Stimulated activated CD4-positive, alpha-beta T cell treated with anti-CD3 and anti-CD28 coated beads, Interleukin-2, amount 100 ng/mL, for 24 hours (primary cell): ENCODE measurements around the gene HTATIP2.
"Not testable (repeated sequence)": the region's sequence is repeated elsewhere in the genome, so short reads cannot be mapped to it uniquely, and the experiment has no call there.

Source experiments
- DNase-seq, 2 donors: peaks; one replicate each; pipeline ENCODE4 v3.0.0-alpha.2; 2020

Gene HTATIP2

DNA sequence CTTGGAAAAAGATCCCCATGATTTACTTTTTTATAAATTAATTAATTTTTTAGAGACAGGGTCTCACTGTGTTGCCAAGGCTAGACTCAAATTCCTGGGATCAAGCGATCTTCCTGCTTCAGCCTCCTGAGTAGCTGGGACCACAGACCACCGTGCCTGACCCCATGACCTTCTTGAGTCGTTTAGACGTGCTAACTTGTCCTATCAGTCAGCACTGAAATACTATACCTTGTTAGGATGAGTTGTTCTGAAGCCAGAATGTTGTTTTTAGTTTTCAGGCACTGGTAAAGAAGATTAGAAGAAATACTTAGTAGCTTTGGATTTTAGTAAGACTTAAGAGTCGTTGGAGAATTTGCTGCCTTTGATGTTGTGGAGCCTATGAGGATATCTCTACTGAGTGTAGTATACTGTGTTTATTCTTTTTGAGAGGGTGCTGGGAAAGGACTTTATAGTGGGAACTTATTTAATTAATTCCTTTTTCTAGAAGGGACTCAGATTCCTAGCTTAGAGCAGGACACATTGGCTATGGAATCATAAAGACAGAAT lies 8.6 kb downstream of the HTATIP2 start:
- DNase-seq, result no peak

DNA sequence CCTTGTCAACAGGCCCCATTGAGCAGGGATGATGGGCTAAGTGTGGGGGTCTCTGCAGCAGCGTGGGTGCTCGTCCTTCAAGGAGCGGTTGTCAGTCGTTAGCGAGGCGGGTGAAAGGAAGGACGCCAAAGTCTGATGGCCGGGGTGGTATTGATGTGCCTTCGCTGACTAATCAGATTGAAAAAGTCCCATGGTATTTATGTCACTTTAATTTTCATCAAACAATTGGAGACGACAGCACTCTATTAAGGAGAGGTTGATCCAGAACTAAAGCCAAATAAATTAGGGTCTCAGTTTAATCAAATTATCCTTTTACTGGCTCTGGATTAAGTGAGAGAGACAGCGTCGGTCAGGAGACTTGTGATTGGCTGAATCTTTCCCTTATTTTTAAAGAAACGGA lies 9.6 kb downstream of the HTATIP2 start:
- no peak for DNase-seq

- no peak for DNase-seq
These were observed 10.2 kb downstream of the HTATIP2 start for GRCh38 chr11:20373568-20374209.

DNA sequence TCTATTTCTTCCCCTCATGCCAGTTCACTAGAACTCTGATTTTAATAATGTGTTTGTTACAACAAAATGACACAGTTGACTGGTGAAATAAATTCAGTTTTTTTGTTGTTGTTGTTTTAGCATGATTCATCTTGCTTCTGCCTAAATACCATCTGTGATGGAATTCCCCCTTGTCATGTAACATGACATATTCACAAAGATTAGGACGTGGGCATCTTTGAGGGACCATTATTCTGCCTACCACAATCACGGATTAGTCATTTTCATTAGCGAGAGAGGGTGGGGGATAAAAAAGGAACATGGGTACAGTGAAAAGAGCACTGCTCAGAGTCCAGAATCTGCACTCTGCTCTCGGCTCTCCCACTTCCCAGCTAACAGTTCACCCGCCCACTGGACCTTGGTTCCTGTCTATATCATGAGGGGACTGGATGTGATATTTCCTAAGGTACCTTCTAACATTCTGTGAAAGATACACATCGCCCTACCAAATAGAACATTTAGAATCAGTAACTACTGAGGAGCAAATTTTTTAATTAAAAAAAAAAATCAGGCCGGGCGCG lies 11.3 kb downstream of the HTATIP2 start:
- no peak for DNase-seq

DNA sequence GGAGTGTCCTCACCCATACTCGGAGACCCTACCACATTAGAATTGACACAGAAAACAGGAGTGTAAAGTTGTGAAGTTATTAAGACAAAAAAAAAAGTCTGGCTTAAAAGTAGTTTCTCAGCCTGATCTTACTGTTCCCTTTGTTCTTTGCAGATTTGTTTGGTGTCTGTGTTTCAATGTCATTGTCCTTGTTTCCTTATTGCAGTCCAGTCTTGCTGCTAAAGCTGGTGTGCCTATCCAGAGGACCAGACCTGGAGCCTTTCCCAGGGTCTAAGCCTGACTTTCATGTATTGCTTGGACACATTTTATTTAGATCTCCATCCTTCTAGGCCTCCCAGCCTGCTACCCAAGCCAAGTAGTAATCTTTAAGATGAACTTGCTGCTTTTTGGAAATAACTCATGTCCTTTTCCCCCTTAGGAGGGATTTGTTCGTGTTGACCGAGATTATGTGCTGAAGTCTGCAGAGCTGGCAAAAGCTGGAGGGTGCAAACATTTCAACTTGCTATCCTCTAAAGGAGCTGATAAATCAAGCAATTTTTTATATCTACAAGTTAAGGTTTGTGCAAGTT lies 12.7 kb downstream of the HTATIP2 start:
- no peak for DNase-seq

DNA sequence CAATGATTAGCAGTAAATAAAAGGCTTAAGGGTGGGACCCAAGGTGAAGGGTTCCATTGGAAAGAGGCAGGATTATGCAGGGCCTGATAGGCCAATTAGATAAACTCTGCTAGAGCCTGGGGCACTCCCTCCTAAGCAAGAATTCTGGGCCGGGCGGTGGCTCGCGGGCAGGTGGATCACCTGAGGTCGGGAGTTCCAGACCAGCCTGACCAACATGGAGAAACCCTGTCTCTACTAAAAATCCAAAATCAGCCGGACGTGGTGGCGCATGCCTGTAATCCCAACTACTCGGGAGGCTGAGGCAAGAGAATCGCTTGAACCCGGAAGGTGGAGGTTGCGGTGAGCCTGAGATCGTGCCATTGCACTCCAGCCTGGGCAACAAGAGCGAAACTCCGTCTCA lies 22.5 kb downstream of the HTATIP2 start:
- DNase-seq, result not testable (repeated sequence)

DNA sequence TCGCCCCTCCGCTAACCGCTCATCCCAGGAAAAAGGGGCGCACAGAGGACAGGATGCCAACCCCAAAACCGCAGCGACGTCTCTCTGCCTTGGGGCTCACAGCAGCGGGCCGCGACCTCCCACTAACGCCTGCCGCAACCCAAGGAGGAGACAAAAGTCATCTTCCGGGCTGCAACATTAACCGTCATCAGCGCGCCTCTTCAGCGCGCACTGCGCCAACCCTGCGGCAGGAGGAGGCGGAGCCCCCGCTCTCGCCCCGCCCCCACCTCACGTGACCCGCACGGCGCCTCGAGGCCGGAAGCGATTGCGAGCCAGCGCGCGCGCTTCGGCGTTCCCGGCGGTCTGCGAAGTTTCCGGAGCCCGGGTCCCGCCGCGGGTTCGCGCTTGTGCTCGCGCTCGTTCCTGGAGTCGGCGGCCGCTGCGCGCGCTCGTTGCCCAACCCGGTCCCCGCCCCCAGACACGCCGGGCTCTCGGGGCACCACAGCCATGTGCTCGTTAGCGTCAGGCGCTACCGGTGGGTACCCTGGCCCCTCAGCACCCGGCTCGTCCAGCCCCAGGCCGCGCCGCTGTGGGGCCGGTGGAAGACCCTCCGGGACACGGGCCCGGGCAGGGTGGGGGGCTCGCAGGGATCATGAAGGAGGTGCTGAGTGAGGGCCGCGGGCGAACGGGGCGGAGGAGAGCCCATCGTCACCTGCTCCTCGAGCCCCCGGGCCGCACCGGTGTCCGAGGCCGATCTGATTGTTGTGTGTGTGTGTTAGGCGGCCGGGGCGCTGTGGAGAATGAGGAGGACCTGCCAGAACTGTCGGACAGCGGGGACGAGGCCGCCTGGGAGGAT lies 24.0 kb downstream of the HTATIP2 start, which contains the start of gene PRMT3:
TSS of gene PRMT3 (plus strand) at position 456 of the 835 bp plus-strand sequence. CDS start at position 487, 31 bp downstream.
- peak; percentile 97 for DNase-seq

- DNase-seq, result no peak
These were observed 24.9 kb downstream of the HTATIP2 start for GRCh38 chr11:20388096-20389055.

- no peak for DNase-seq
These were observed 33.8 kb downstream of the HTATIP2 start for GRCh38 chr11:20397281-20397680.

DNA sequence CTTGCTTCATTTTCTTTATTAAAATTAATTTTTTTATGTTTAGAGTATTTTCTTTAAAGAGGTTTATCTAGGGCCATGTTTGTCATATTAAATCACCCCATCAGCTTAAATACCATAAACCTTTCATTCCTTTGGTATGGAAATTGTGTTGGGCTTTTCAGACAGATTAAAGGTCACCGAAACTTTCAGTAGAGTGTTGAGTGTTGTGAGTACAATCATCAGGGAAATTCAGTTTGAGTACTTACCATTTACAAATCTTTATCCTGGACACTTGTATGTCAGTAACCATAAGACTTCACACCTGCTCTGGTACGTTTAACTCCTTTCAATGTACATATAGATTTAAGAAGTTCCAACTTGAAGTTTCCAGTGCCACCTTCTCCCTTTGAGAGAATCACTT lies 36.0 kb downstream of the HTATIP2 start:
- DNase-seq, result no peak

- no peak for DNase-seq
These were observed 39.5 kb downstream of the HTATIP2 start for GRCh38 chr11:20403059-20403458.

GRCh38 chr11:20406484-20406883 lies 43.0 kb downstream of the HTATIP2 start:
- no peak for DNase-seq

DNA sequence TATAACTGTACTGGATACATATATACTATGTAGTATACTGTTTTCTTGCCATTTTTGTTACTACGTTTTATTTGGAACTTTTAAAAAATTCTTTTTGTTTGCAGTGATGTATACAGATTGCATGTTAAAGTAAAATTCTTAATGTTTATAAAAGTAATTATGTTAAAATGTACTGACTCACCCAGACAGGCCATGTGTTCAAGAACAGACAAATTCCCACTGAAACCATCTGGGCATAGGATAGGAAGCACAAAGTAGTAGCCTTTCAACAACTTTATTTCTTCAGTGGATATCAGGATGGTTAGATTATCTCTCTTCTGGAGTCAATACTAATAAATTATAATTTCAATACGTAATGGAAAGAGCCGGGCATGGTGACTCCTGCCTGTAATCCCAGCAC lies 43.8 kb downstream of the HTATIP2 start:
- DNase-seq, result no peak

DNA sequence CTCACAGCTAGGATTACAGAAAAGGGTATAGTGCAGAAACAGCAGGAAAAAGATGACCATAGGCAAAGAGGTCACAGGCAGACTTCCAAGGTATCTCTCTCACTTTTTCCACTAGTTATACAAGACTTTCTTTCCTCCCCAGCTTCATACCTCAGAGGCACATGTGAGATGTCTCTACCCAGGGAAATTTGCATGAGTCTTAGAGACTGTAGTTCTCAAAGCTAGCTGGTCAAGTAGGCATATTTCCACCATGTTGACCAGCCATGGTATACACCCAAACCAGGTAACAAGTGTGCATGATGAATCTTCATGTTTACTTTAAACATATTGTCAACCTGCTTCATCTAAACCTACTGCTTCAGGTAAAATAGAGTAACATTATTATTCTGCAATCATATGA lies 51.9 kb downstream of the HTATIP2 start:
- no peak for DNase-seq

GRCh38 chr11:20417771-20418170 lies 54.3 kb downstream of the HTATIP2 start:
- DNase-seq, result no peak

GRCh38 chr11:20421946-20422345 lies 58.4 kb downstream of the HTATIP2 start:
- DNase-seq, result no peak

- no peak for DNase-seq
These were observed 65.7 kb downstream of the HTATIP2 start for GRCh38 chr11:20429216-20429615.
